A673 (cell line): Measurements from ENCODE around the gene SLC2A8. TPM values are rescaled to one million over a fixed set of nuclear protein-coding genes. Genes with fewer than 3 reads are reported as not detected.

Experiments used
- BruUV-seq: library from RNA; stranded (reverse); fragments of 400-500 nt; replicated peaks from 2 replicates; lab custom pipeline; 2021; lab: Mats Ljungman, UMichigan
- CTCF ChIA-PET: fragments of 300-600 bp; sonication (Branson Sonifier 250); formaldehyde crosslinking; loops from one replicate; lab custom pipeline; 2022; ENCODE audit warnings: antibody characterized with exemption; lab: Charles Lee
- POLR2A ChIA-PET: fragments of 300-600 bp; sonication (Branson Sonifier 250); formaldehyde crosslinking; loops from one replicate; lab custom pipeline; 2022; ENCODE audit warnings: antibody characterized with exemption; ENCODE audit not compliant: low non-redundant PET; lab: Charles Lee
- DNase-seq: peaks from one replicate; pipeline ENCODE4 v3.0.0-alpha.2; 2015; ENCODE audit warnings: low spot score
- H3K27ac ChIP-seq: fragments of 200-600 bp; sonication (generic); 2 replicates; pipeline ENCODE4 v1.5.1; 2016; ENCODE audit warnings: mixed run types, low read depth, mild to moderate bottlenecking, mixed read lengths, antibody characterized with exemption, low read length; ENCODE audit not compliant: poor library complexity, severe bottlenecking
- H3K27me3 ChIP-seq: fragments of 200-600 bp; sonication (generic); replicated peaks from 2 replicates; pipeline ENCODE4 v1.6.1; 2017; ENCODE audit warnings: mixed run types, low read depth, mild to moderate bottlenecking, mixed read lengths, antibody characterized with exemption, low read length; ENCODE audit not compliant: insufficient read depth, poor library complexity
- H3K36me3 ChIP-seq: fragments of 200-600 bp; sonication (generic); 2 replicates; pipeline ENCODE4 v1.6.1; 2016; ENCODE audit warnings: mixed run types, mild to moderate bottlenecking, mixed read lengths, antibody characterized with exemption, low read length; ENCODE audit not compliant: insufficient read depth, poor library complexity, severe bottlenecking
- H3K4me1 ChIP-seq: fragments of 200-600 bp; sonication (generic); 2 replicates; pipeline ENCODE4 v1.6.1; 2017; ENCODE audit warnings: mixed run types, mild to moderate bottlenecking, mixed read lengths, antibody characterized with exemption, low read length; ENCODE audit not compliant: insufficient read depth, poor library complexity, severe bottlenecking
- H3K4me3 ChIP-seq: fragments of 200-600 bp; sonication (generic); 2 replicates; pipeline ENCODE4 v1.5.1; 2016; ENCODE audit warnings: low read depth, mixed run types, mild to moderate bottlenecking, mixed read lengths, low read length; ENCODE audit not compliant: poor library complexity, severe bottlenecking
- H3K9me3 ChIP-seq: fragments of 200-600 bp; sonication (generic); 2 replicates; pipeline ENCODE4 v1.6.1; 2016; ENCODE audit warnings: mixed run types, low read depth, mild to moderate bottlenecking, mixed read lengths, antibody characterized with exemption, low read length; ENCODE audit not compliant: poor library complexity, severe bottlenecking
- EZH2 ChIP-seq: fragments of 200-600 bp; sonication (generic); IDR thresholded peaks from 2 replicates; pipeline ENCODE4 v1.6.1; 2017; ENCODE audit warnings: borderline replicate concordance, low read depth, mild to moderate bottlenecking, mixed read lengths, antibody characterized with exemption, low read length; ENCODE audit not compliant: poor library complexity, severe bottlenecking
- intact Hi-C: fragments of 100-400 bp; cut with micrococcal nuclease; formaldehyde crosslinking; loops from one replicate; pipeline ENCODE4 v1.10.0; 2022; ENCODE audit not compliant: unreplicated experiment
- total RNA-seq: library from RNA; stranded (reverse); gene quantifications from 2 replicates; pipeline ENCODE4 v1.2.3, GENCODE V29; 2021
- TF ChIP-seq, protein P1 (sequence below): fragments of 300-800, 200-600 bp; sonication (generic); conservative IDR thresholded peaks from 2 replicates; pipeline ENCODE4 v1.5.1; 2017; ENCODE audit warnings: low read depth, mild to moderate bottlenecking, antibody characterized with exemption, low read length, moderate library complexity, mixed read lengths

SLC2A8 gene
- total RNA-seq, 1 experiment from 2014 or later, result 12.7 TPM

GRCh38 chr9:127392166-127392565, 4.8 kb upstream of the SLC2A8 start:
- DNase-seq, result no peak
- no peak for TF ChIP-seq EZH2
- TF ChIP-seq, protein P1, sequence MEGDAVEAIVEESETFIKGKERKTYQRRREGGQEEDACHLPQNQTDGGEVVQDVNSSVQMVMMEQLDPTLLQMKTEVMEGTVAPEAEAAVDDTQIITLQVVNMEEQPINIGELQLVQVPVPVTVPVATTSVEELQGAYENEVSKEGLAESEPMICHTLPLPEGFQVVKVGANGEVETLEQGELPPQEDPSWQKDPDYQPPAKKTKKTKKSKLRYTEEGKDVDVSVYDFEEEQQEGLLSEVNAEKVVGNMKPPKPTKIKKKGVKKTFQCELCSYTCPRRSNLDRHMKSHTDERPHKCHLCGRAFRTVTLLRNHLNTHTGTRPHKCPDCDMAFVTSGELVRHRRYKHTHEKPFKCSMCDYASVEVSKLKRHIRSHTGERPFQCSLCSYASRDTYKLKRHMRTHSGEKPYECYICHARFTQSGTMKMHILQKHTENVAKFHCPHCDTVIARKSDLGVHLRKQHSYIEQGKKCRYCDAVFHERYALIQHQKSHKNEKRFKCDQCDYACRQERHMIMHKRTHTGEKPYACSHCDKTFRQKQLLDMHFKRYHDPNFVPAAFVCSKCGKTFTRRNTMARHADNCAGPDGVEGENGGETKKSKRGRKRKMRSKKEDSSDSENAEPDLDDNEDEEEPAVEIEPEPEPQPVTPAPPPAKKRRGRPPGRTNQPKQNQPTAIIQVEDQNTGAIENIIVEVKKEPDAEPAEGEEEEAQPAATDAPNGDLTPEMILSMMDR, result no peak
- CTCF ChIA-PET, result no interaction called here
- H3K9me3 ChIP-seq, result no peaks in the 10 kb centered on the region
- no peak overlapping the region for H3K27ac ChIP-seq
- H3K4me3 ChIP-seq, result no peak overlapping the region
- no peaks in the 10 kb centered on the region for H3K27me3 ChIP-seq
- no TSS peak for BruUV-seq
- POLR2A ChIA-PET, result no interaction called here
- H3K36me3 ChIP-seq, result no peaks in the 10 kb centered on the region
- intact Hi-C loops, result no loop called here
- peaks cover 5% of the 10 kb centered on the region for H3K4me1 ChIP-seq

- BruUV-seq, result no TSS peak
- intact Hi-C loops, result no loop called here
- ChIA-PET CTCF (no interaction called here), POLR2A (no interaction called here)
- H3K4me3 ChIP-seq, result no peak overlapping the region
- H3K4me1 ChIP-seq, result peaks cover 7% of the 10 kb centered on the region
- DNase-seq, result no peak
- H3K27ac ChIP-seq, result no peak overlapping the region
- H3K9me3 ChIP-seq, result no peaks in the 10 kb centered on the region
- H3K27me3 ChIP-seq, result no peaks in the 10 kb centered on the region
- no peaks in the 10 kb centered on the region for H3K36me3 ChIP-seq
- TF ChIP-seq, protein P1, result no peak
- TF ChIP-seq EZH2, result no peak
Measured at GRCh38 chr9:127392976-127393375, 4.0 kb upstream of the SLC2A8 start.

GRCh38 chr9:127393645-127394044, 3.3 kb upstream of the SLC2A8 start:
- Histone ChIP-seq H3K27ac (no peak overlapping the region), H3K4me3 (no peak overlapping the region), H3K9me3 (no peaks in the 10 kb centered on the region), H3K36me3 (no peaks in the 10 kb centered on the region), H3K27me3 (no peaks in the 10 kb centered on the region), H3K4me1 (peaks cover 5% of the 10 kb centered on the region)
- TF ChIP-seq, protein P1, result no peak; the same call in 1 of the 2 replicates
- no peak for TF ChIP-seq EZH2
- POLR2A ChIA-PET, result no interaction called here
- intact Hi-C loops, result no loop called here
- DNase-seq, result no peak
- CTCF ChIA-PET, result interaction anchor here (0.7 kb wide), 1 partner anchor 182 kb away, joined by 6 read pairs; no protein-coding TSS in a partner anchor
- BruUV-seq, result no TSS peak
